HL-60/S4 treated with retinoic acid at 250 ng/mL for 4 days and 3 days (cell line): Measurements from ENCODE around the gene PAMR1.
"Not testable (repeated sequence)": the region's sequence is repeated elsewhere in the genome, so short reads cannot be mapped to it uniquely, and the experiment has no call there.

Experiments
- in situ Hi-C: fragments of 300-500 bp; cut with MboI; formaldehyde crosslinking; loops from 2 replicates; pipeline ENCODE4 v1.7.0; 2022; ENCODE audit warnings: low sequenced_read_pairs

Gene PAMR1, protein sequence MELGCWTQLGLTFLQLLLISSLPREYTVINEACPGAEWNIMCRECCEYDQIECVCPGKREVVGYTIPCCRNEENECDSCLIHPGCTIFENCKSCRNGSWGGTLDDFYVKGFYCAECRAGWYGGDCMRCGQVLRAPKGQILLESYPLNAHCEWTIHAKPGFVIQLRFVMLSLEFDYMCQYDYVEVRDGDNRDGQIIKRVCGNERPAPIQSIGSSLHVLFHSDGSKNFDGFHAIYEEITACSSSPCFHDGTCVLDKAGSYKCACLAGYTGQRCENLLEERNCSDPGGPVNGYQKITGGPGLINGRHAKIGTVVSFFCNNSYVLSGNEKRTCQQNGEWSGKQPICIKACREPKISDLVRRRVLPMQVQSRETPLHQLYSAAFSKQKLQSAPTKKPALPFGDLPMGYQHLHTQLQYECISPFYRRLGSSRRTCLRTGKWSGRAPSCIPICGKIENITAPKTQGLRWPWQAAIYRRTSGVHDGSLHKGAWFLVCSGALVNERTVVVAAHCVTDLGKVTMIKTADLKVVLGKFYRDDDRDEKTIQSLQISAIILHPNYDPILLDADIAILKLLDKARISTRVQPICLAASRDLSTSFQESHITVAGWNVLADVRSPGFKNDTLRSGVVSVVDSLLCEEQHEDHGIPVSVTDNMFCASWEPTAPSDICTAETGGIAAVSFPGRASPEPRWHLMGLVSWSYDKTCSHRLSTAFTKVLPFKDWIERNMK

GRCh38 chr11:35525501-35526175, at the start of gene PAMR1:
Gene PAMR1, minus strand, starts transcription at chr11:35525616. Its CDS starts 31 bp downstream, at chr11:35525585.
- in situ Hi-C loops, result no loop called here

- in situ Hi-C loops, result no loop called here
Measured at GRCh38 chr11:35571696-35572095, 46.3 kb upstream of the PAMR1 start.

GRCh38 chr11:35567737-35568465, 42.5 kb upstream of the PAMR1 start:
- in situ Hi-C loops, result no loop called here

DNA sequence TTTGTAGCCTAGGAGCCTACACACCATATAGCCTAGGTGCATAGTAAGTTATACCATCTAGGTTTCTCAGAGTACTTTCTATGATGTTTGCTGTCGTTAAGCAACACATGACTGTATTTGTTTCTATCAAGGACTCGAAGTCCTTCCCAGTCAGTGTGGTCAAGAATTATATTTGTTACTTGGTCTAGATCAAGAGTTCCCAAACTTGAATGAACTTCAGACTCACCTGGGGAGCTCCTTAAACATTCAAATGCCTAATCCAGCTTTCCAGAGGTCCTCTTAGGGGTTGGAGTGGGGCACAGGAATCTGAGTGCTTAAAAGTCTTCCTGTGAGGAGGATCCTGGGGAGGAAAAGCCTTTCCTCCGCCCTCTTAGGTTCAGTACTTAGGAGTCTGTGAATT, 41.5 kb upstream of the PAMR1 start:
- in situ Hi-C loops, result no loop called here

- in situ Hi-C loops, result no loop called here
Measured at GRCh38 chr11:35566181-35566580, 40.8 kb upstream of the PAMR1 start.

DNA sequence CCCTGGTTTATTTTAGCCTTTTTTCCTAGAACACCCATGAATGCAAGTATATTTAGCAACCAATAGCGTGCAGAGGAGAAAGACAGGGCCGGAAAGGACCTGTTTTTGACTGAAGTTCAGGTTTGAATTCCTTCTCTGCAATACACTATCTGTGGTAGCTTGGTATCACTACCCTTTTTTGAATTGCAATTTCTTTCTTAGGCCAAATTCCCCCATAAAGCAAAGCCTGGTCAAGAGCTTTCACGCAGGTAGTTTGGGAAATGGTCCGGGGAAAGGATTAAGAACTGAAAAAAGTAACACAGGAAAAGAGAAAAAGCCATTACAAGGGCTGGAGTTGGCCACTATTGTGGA, 38.8 kb upstream of the PAMR1 start:
- in situ Hi-C loops, result no loop called here

DNA sequence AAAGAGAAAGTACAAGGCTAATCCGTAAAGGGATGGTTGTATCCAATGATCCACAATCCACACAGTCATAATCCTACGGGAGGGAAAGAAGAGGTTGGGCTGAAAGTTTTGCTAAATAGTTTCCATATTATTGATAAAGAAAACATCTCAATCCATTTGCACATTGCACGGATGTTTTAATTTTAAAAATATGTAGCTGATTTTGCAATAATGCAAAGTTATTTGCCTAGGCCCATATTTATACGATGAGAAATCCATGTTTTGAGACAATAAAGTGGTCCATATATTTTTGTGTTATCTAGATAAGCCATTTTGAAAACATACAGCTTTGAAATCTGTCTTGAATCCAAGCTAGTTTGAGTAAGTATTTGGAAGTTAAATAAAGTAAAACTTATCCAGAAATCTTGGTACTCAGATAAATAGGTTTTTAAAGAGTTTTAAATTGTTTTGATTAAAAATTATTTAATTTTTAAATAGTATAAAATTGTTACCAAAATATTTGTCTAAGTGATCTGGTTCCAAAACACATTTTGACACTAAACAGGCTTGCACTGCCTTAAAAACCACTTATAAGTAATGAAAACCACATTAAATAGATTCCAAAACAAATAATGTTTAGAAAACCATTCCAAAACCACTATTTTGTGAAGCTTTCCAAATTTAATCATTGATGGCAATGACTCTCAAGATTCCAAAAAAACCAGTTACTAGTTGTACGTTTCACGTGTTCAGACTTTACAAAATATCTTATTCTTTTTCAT, 38.2 kb upstream of the PAMR1 start:
- in situ Hi-C loops, result no loop called here

GRCh38 chr11:35559949-35560348, 34.5 kb upstream of the PAMR1 start:
- in situ Hi-C loops, result no loop called here

DNA sequence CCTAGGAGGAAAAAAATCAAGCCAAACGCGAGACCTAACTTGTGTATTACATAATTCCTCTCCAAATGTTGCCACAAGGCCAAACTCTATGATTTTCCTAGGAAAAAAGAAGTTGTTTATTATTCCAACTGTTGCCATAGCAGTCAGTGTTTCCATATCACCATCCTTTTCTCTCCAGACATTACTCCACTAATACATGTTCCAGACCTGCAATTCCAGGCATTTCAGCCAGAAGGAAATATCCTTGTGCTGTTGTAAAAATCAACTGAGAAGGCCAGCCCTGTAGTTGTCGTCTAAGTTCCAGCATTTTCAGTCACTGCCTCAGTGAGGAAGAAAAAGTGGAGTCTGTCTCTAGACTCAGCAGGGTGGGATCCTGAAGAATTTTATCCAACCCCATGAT, 33.1 kb upstream of the PAMR1 start:
- in situ Hi-C loops, result no loop called here

- in situ Hi-C loops, result no loop called here
Measured at GRCh38 chr11:35555488-35555887, 30.1 kb upstream of the PAMR1 start.

DNA sequence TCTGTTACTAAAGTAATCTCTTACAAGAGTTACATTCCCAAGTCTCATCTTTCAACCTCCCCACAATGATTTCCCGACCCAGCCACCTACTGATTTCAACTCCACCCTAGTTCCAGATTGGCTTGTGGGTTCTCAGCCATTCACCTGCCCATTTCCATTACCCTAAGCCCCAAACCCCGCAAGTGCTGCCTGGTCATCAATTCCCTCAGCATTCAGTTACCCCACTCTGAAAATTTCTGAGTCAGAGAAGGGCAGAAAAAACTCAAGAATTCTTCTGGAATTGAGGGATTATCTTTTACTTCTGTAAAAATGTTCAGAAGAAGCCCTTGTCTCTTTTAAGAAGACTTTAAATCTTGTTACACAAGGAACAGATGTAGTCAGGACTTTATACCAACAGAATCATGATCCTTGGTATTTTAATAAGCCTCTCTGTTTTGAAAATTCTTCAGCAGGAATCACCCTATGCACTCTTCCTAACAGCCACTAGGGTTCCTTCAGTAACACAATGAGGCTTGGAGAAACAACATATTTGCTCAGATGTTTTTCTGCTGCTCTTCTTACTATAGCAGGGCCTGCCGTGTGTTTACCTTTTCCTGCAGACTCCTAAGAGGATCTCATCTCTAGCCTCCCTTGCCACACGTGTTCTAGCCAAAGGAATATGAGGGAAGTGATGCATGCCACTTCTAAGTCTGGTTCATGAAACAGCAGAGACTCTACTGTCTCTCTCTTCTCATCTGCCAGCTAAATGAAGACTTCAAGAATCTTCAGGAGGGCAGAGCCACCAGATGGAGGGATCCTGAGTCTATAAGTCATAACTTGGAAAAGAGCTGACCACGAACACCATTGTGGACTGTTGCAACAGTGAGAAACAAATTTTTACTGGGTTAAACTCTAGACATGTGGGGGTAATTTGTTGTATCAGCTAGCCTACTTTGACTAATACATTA, 29.3 kb upstream of the PAMR1 start:
- in situ Hi-C loops, result no loop called here

GRCh38 chr11:35553831-35554230, 28.4 kb upstream of the PAMR1 start:
- in situ Hi-C loops, result no loop called here

DNA sequence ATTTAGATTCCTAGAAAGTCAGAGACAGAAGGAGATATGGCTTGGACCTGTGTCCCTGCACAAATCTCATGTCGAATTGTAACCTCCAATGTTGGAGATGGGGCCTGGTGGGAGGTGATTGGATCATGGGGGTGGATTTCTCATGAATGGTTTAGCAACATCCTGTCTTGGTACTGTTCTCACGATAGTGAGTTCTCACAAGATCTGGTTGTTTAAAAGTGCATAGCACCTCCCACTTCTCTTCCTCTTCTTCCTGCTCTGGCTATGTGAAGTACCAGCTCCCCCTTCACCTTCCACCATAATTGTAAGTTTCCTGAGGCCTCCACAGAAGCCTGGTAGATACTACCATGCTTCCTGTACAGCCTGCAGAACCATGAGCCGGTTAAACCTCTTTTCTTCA, 27.6 kb upstream of the PAMR1 start:
- in situ Hi-C loops, result no loop called here

DNA sequence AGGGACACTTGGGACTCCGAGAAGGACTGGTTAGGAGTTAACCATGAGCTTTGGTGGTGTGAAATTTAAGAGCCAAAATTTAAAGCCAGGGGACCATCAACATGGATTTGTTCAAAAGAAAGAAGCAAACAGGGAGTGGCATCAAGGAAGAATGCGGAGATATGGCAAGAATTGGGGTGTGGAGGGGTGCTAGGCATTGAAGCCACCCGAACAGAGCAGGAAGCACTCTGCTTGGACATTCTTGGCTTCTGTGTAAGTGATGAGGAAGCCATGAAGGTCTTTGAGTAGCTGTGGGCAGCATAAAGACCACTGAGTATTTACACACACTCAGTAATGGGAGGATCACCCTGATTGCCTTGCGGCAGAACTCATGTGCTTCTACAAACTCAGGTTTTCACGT, 27.2 kb upstream of the PAMR1 start:
- in situ Hi-C loops, result no loop called here

GRCh38 chr11:35550374-35551036, 25.1 kb upstream of the PAMR1 start:
- in situ Hi-C loops, result no loop called here

- in situ Hi-C loops, result no loop called here
Measured at GRCh38 chr11:35549787-35550186, 24.4 kb upstream of the PAMR1 start.

- in situ Hi-C loops, result no loop called here
Measured at GRCh38 chr11:35548925-35549561, 23.6 kb upstream of the PAMR1 start.

DNA sequence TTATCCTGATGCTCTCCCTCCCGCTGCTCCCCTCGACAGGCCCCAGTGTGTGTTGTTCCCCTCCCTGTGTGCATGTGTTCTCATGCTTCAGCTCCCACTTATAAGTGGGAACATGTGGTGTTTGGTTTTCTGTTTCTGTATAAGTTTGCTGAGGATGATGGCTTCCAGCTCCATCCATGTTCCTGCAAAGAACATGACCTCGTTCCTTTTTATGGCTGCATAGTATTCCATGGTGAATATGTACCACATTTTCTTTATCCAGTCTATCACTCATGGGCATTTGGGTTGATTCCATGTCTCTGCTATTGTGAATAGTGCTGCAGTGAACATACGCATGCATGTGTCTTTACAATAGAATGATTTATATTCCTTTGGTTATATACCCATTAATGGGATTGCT, 22.6 kb upstream of the PAMR1 start:
- in situ Hi-C loops, result not testable (repeated sequence)
